ENCODE results near the gene HES2. TPM values are rescaled to one million over a fixed set of nuclear protein-coding genes. Genes with fewer than 3 reads are reported as not detected.
"Not testable (repeated sequence)": the region's sequence is repeated elsewhere in the genome, so short reads cannot be mapped to it uniquely, and the experiment has no call there.

HES2 gene
- polyA plus RNA-seq, 5 donors = 0.04 to 0.24 (median 0.22) TPM

DNA sequence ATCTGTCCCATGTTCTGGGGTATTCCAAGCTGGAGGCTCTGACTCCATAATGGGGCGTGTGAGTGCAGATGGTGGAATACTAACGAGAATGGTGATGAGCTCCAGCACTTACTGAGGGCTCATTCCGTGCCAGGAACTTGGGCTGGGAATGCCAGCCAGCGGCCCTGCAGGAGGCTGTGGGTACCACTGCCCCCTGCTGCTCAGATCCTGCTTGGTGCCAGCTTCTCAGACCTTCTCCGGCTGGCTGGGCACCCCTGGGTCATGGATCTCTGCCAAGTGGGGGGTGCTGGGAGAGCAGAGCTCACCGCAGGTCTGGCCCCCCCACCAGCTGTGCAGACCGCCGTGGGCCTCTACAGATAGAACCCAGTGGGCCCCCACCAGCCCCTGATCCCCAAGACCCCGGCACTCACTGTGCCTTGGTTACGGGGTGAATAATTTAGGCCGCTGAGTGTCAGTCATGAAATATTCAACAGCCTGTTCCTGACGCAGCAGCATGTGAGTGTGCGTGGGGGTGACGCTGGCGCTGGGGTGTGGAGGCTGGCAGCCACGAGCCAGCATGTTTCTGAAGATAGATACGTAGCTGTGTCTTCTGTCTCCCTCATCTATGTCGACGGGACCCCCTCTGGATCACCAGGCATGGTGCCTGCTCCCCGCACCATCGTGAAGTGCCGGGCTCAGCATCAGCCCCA is 17.4 kb upstream of the HES2 start:
- DNase-seq = not testable (repeated sequence)

DNA sequence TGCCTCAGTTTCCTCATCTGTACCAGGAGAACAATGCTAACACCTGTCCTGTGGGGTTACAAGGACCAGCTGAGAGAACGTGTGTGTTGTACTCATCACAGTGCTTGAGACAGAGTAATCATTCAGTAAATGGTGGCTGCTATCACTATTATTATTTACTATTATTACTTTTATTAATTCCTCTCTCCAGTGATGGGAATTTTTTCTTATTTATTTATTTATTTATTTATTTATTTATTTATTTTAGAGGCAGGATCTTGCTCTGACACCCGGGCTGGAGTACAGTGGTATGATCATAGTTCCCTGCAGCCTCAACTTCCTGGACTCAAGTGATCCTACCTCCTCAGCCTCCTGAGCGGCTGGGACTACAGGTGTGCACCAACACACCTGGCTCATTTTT is 16.6 kb upstream of the HES2 start:
- DNase-seq = not testable (repeated sequence)

DNA sequence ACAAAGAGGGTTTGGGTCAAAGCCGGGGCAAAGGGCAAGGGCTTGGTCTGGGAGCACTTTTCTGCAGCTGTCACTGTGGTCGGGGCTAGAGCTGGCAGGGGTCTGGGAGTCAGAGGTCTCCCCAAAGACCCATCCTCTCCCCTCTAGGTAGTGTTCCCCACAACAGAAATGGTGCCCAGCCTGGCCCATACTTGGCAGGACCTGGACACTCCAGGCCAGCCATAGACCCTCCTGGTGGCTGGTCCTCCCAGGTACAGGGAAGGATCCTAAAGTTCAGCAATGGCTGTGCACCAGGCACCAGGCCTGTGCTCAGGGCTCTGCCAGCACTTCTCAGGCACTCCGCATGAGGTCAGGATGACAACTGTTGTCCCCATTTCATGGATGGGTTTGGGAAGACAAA is 15.8 kb upstream of the HES2 start:
- DNase-seq = no peak

DNA sequence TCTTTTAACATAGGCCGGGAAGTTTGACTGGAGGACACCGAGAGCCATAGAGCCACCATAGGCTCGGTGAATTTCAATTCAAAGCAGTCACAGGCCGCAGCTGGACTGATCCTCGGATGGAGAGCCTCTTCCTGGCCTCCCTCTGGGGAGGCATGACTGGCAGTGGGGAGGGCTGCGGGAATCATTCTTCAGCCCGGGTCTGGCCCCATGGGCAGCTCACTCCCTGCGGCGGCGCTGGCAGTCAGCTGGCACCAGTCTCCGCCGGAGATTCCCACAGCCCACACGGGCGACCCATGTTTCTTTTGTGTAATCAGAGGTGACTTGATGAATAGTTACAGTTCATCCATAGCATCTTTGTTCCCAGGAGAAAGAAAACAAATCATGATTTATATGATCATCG is 15.4 kb upstream of the HES2 start:
- DNase-seq = no peak

DNA sequence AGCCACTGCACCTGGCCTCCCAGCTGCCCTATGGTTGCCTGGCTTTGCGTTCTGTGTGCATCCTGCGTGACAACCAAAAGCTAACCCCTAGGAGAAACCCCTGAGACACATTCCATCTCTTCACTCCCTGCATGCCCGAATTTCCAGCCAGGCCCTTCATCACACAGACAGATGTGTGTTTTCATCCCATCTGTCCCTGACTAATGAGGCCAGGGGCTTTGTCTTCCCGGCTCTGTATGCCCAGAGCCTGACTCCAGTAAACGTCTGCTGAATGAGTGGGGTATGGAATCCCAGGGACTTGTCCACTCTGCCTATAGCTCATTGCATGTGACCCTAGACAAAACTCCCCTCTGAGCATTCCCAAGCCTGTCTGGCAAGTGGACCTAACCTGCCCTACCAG is 14.5 kb upstream of the HES2 start:
- DNase-seq = no peak

DNA sequence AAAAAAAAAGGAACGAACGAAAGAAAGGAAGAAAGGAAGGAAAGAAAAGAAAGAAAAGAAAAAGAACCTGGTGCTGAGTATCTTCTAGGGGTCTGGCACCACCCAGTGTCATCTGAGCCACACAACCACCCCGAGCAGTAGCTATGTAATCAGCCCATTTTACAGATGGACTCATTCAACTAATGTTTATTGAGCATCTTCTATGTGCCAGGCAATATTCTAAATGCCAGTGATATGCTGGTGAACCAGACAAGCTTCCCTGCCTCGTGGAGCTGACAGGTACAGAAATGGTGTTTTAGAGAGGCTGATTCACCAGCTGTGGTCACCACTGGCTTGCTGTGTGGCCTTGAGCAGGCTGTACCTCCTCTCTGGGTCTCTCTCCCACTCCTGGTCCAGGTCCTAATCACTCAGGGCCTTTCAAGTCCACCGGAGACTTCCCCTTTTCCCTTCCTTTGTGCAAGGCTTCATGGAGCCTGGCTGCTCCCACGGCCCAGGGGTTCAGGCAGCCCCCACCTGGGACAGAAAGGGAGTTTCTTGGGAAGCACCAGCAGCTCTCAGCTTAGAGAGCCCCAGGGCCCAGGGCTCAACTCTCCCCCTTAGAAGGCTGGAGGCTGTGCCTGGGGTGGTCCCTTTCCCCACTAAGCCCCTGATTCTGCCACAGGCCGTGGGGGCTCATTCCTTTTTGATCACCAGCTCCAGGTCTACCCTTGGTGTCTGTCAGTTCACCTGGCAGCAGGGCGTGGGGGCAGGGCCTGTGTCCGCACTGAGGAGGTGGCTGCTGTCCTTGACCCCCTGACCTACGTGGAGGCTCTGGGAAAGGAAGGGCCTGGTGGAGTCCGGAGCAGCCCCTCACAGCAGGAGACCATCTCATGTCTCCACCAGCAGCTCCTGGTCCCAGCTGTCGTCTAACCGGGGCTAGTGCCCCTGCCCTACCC is 12.2 kb upstream of the HES2 start:
- DNase-seq = not testable (repeated sequence)

DNA sequence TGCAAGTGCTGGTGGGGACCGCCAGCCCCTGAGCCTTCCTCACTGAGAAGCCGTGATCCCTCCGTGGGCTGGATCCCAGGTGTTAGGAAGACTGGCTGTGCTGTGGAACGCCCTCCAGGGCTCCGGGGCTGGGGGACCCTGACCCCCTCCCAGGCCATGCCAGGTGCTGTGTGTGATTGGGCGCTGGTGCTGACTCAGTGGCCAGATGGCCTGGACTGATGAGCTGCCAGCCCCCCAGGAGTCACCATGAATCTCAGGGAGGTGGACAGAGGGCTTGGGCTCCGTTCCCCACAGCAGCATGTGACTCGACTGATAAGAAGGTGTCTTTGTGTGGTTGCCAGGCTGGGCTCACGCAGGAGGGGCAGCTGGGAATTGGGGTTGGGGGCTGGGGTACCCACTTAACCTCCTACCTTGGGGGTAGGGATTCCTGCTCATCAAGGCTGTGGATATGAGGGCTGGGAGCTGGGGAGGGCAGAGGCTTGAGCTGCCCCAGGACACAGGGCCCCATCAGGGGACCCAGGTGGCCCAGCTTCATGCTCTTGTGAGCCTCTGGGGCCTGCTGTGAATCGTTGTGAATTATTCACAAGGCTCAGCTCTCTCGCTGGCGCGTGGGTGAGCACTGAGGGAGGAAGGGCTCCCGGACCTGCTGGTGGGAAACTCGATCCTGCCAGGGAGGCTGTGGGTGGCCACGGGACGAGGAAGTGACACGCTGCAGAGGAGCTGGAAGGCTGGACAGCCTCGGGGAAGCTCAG is 10.1 kb upstream of the HES2 start:
- not testable (repeated sequence) for DNase-seq

DNA sequence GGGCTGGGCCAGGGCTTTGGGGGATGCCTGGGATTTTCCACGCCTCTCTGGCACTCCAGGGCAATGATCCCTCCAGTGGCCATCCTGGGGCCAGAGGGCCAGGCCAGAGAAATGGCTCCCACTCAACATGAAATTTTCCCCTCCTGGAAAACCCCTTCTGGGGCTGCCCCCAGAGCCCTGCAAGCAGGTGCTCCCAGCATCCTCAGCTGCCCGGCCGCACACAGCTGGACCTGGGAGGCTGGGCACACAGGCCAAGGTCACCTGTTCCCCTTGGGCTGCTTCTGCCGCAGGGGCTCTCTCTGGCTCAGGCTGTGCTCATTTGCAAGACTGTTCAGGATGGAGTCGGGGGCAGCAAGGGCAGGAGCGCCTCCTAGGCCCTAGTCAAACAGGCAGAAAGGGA is 8.7 kb upstream of the HES2 start:
- not testable (repeated sequence) for DNase-seq

DNA sequence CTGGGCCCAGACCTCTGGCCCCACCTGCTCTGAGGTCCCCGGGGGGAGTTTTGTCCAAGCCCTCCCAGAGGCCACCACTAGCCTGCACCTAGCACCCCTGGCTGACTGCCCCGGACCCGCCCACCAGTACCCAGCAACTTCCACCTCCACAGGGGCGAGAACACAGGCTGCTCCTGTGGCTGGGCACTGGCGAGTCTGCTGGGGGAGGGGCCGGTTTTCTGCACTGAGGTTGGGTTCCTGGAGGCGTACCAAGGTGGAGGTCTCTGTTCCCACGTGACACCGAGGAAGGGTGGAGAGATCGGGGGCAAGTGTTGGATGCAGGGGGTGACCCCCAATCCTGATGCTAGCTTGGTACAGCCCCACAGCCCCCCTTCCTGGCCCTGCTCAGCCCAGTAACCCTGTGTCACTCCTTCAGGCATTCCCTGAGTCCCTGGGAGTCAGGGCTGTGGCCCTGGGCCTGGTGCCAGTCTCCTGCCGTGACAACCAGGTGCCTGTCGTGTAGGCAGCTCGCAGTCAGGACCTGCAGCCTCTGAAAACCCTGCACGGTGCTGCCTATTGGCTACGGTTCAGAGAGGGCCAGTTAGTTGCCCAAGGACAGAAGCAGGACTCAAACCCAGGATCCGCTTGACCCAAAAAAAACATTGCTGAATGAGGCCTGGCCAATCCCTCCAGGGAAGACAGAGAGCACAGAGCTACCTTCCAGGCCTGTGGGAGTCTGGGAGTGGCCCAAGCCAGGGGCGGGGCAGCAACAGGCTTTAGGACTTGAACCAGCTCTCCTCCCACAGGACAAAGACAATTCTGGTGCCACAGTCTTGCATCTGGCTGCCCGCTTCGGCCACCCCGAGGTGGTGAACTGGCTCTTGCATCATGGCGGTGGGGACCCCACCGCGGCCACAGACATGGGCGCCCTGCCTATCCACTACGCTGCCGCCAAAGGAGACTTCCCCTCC is 8.0 kb upstream of the HES2 start:
- no peak for DNase-seq

DNA sequence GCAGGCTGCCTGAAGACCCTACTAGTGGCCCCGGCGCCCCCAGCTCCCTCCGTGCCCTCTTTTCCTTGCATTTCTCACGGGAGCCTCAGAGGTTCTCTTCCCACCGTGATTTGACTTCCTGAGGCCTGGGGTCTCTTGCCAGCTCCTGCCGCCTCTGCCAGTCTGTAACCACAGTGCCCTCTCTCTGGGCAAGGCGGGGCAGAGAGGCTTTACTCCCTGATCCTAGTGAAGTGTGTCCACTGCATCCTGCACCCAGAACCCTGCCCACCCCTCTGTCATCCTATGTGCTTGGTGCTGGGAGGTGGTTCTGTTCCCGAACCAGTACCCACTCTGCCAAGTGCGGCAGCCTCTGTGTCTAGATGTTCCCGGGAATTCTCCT is 7.2 kb upstream of the HES2 start:
- no peak for DNase-seq

DNA sequence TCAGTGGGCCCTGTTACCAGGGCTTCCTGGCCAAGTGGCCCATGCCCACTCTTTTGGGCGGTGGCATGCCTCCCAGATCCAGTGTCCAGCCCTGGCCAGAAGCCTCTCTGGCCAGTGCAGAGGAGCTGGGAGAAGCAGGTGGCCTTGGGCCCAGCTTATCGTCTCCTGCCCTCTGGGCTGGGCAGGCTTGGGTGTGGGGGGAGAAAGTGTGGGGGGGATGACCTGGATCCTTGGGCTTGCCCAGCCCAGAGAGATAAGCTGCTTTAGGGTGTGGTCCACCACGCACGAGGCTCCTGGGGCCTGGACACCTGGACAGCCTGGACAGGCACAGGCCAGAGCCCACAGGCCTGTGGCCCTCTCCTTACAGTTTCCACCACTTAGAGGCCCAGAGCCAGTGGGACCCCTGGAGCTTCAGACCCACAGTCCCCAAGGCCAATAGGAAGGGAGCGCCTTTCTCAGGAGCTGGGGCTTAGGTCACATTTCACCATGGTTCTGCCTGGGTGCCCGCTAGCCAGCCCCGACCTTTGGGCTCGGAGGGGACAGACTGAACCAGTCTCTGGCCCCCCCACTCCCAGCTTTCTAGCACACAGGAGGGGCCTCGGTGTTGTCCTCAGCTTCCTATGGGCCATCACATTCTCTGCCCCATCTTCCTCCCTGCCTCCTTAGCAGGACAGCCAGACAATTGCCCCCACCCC is 6.7 kb upstream of the HES2 start:
- no peak for DNase-seq

DNA sequence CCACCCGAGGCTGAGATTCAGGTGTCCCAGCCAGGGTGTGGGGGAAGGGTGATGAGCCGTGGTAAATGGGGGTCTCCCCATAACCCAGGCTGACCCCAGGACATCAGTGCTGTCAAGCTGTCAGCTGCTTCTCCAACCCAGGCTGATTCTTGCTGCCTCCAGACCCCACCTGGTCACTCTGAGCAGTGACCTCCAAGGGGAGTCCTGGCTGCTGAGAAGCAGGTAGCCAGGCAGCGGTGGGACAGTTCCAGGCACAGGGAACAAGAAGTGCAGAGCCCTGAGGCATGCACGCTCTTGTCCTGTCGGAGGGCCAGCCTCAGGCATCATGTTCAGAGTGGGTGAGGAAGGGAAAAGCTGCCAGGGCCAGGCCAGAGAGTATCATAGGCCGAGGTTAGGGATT is 5.9 kb upstream of the HES2 start:
- DNase-seq = no peak

DNA sequence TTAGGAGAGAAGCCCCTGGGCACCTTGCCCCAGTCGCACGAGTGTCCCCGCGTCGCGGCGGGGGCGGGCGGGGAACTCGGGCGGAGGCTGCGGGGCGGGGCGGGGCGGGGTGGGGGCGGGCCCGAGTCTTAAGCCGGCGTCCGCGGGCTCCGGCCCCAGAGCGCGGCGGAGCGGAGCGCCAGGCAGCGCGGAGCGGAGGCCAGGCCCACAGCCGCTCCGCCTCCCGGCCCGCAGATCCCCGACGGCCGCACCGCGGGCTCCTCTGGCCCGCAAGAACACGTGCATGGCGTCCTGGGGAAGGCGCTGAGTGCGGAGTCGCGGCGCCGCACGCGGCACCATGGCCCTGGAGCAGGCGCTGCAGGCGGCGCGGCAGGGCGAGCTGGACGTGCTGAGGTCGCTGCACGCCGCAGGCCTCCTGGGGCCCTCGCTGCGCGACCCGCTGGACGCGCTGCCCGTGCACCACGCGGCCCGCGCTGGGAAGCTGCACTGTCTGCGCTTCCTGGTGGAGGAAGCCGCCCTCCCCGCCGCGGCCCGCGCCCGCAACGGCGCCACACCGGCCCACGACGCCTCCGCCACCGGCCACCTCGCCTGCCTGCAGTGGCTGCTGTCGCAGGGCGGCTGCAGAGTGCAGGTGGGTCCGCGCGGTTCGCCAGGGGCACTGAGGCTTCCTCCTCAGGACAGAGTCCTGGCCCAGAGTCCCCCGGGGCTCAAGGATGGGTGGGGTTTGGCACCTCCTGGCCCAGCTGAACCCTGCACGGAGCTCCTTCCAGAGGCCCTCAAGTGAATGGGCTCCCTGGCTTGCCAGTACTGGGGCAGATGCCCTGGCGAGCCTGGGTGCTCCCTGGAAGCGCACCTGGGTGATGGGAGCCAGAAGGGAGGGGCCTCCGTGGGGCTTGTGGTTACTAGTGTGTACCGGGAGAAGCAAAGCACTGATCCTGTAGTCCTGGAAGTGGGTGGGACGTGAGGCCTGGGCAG is 5.2 kb upstream of the HES2 start, which contains the start of gene ESPN:
TSS of gene ESPN (plus strand) at position 158 of the 975 bp plus-strand sequence. CDS start at position 338, 180 bp downstream.
- no peak for DNase-seq

DNA sequence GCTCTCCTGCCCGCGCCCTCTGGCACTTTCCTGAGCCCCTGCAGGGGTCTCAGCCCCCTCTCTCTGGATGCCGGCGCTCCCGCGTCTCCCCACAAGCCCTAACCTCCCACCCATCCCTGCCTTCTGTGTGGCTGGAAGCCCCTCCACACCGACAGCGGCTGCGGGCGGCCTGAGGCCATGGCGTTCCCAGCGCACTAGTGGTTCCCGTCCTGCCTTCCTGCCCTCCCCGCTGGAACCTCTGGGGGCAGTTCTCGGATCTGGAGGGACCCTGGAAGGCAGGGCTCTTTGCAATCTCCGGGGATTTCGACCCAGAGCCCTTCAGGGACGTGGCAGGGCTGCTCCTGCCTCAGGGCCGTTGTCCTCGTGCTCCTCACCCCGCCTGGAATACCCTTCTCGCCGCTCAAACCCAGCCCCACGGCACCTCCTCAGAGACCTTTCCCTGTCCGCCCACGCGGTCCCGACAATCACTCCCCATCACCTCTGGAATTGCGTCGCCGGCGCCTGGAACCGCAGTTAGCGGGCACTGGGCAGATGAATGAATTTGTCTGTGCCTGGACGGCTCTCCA is 4.4 kb upstream of the HES2 start:
- no peak for DNase-seq

DNA sequence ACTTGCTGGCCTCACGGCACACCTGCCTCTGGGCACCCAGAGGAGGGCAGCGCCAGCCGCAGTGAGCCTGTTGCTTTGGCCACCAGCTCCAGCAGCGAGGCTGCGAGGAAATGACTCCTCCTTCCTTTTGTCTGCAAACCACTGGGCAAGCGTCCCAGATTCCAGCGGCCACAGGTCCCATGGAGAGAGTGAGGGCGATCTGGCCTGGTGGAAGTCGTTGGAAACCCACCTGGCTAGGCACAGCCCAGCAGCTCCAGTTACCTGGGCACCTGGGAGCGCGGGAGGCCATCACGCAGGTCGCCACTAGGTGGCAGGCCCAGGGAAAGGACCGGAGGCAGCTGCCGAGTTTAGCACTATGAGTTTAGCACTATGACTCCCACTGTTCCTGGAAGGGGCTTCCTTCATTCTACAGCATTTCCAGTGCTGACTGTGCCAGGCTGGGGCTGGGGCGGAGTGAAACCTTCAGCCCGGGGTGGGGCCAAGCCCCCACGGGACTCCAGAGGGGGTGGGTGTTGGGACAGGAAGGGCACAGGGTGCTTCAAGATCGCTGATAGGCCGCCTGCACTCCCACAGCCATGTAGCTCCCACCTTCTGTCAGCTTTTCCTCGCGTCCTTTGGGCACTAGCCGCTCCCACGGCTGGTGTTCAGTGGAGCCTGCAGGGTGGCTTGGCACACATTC is 3.7 kb upstream of the HES2 start:
- peak in 1 of 2 donors; percentile 17 for DNase-seq

DNA sequence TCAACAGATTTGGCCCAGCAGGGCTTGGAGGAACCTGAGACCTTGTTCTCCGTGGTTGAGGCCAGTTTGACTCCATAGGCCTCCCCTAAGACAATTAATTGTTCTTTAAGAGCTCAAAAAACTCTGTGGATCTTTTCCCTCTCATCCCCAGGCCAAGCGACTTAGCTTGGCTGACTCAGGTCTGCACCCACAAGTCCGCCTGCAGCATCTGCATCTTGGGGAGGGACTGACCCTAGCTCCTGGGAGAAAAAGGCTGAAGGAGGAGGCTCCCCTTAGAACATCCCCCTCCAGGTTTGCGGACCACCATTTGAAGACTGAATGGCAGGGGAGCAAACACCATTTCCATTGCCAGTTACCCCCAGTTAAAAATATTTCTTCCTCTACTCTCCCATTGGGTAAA is 1.5 kb upstream of the HES2 start:
- DNase-seq = no peak

DNA sequence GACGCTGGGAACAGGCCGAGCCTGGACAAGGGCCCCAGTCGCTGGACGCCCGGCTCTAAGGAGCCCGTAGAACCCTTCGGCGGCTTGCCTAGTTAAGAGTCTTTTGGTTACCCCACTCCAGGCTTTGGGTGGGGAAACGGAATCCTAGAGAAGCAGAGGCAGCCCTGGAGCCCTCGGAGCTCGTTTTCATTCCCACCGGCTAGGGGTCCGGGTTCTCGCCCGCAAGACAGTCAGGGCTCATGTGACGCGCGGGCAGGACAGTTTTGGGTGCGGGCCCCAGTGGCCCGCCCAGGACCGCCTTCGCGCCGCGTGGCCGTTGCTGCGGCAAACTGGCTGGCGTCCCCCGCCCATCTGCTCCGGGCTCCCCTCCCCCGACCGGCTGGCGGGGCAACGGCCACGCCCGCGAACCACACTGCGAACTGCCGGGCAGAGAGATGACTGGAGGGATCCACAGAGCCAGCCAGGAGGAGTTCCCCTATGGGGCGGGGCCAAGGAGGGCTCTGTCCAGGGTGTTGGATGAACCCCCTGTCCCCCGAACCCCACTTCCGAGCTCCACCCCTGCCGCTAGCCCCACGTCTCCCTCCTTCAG is 829 bp upstream of the HES2 start:
- no peak for DNase-seq

DNA sequence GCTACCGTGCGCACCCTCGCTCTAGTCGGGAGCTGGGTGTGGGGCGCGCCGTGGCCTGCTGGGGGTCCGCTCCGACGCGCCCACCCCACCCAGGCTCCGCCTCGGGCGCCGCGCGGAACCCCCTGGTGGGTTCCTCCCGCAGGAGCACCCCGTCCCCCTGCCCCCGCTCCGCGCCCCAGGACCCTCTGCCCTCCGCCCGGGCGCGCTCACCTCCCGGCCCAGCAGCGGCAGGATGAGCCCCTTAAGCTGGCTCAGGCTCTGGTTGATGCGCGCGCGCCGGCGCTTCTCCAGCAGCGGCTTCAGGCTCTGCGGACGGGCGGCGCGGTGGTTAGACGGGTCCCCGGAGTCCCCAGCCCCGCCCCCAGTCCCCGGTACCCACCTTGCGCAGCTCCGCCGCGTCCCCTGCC is 319 bp downstream of the HES2 start:
- DNase-seq = no peak
